H1 (cell line): Measurements from ENCODE around the gene PDCD6IP. TPM values are rescaled to one million over a fixed set of nuclear protein-coding genes. Genes with fewer than 3 reads are reported as not detected.

Source experiments
- CTCF ChIA-PET: fragments of 300-600 bp; sonication (Branson Sonifier 250); formaldehyde crosslinking; loops from one replicate; lab custom pipeline; 2021; ENCODE audit not compliant: partially characterized antibody; lab: Charles Lee
- POLR2A ChIA-PET: fragments of 300-600 bp; sonication (Branson Sonifier 250); formaldehyde crosslinking; loops from one replicate; lab custom pipeline; 2021; ENCODE audit warnings: inconsistent platforms; ENCODE audit not compliant: partially characterized antibody; lab: Charles Lee
- DNase-seq, 2 experiments: peaks; one replicate each; pipeline versions ENCODE4 v3.0.0 to v3.0.0-alpha.2; 2010 to 2022; ENCODE audit warnings: low spot score in 2 of 2, low read depth in 1 of 2, mixed read lengths in 1 of 2
- FAIRE-seq: peaks from 2 replicates; lab custom pipeline; 2011; peaks lifted over from hg19 to GRCh38; lab: Jason Lieb, UNC
- H2AFZ ChIP-seq: 2 replicates; pipeline ENCODE4 v1.8.1; 2012; ENCODE audit warnings: low read length, inconsistent platforms
- H2AK5ac ChIP-seq: 2 replicates; pipeline ENCODE4 v1.6.1; 2013; ENCODE audit warnings: low read depth, low read length
- H2BK120ac ChIP-seq: replicated peaks from 2 replicates; pipeline ENCODE3; 2013; ENCODE audit warnings: low read depth, low read length, inconsistent platforms
- H2BK12ac ChIP-seq: 2 replicates; pipeline ENCODE4 v1.6.1; 2013; ENCODE audit warnings: low read depth, low read length
- H2BK15ac ChIP-seq: 2 replicates; pipeline ENCODE4 v1.6.1; 2013; ENCODE audit warnings: low read length
- H2BK20ac ChIP-seq: 2 replicates; pipeline ENCODE4 v1.6.1; 2013; ENCODE audit warnings: low read length
- H2BK5ac ChIP-seq: 2 replicates; pipeline ENCODE4 v1.6.1; 2013; ENCODE audit warnings: low read depth, low read length
- H3K14ac ChIP-seq: 2 replicates; pipeline ENCODE4 v1.6.1; 2013; ENCODE audit warnings: inconsistent platforms; ENCODE audit not compliant: insufficient read length
- H3K18ac ChIP-seq: 2 replicates; pipeline ENCODE4 v1.6.1; 2013; ENCODE audit warnings: low read length; ENCODE audit errors: extremely low read depth
- H3K23ac ChIP-seq: 2 replicates; pipeline ENCODE4 v1.6.1; 2013; ENCODE audit warnings: inconsistent platforms; ENCODE audit not compliant: insufficient read length
- H3K23me2 ChIP-seq: 2 replicates; pipeline ENCODE4 v1.6.1; 2013; ENCODE audit warnings: low read depth, low read length
- H3K27ac ChIP-seq: 2 replicates; pipeline ENCODE4 v1.6.1; 2011; ENCODE audit warnings: low read depth, low read length, inconsistent platforms
- H3K27me3 ChIP-seq, 4 experiments: replicated peaks in 1 of 4; 1 replicate in 1 of 4; 2 replicates in 3 of 4; pipeline versions ENCODE4 v1.6.1 to v1.8.1; 2011 to 2013; ENCODE audit warnings: low read length in 3 of 4, mild to moderate bottlenecking in 3 of 4, inconsistent platforms in 2 of 4, mixed read lengths in 2 of 4, moderate library complexity in 1 of 4; ENCODE audit not compliant: control insufficient read depth in 3 of 4, insufficient read depth in 3 of 4; ENCODE audit errors: extremely low read depth in 1 of 4
- H3K36me3 ChIP-seq, 4 experiments: 2 replicates each; pipeline versions ENCODE4 v1.6.1 to v1.8.1; 2011 to 2013; ENCODE audit warnings: mild to moderate bottlenecking in 4 of 4, low read length in 3 of 4, moderate library complexity in 2 of 4, control low read depth in 1 of 4, inconsistent platforms in 1 of 4; ENCODE audit not compliant: insufficient read depth in 4 of 4, control insufficient read depth in 2 of 4
- H3K4ac ChIP-seq: replicated peaks from 2 replicates; pipeline ENCODE3; 2013; ENCODE audit warnings: low read length, low read depth, mixed read lengths, inconsistent platforms; ENCODE audit not compliant: insufficient read length
- H3K4me1 ChIP-seq, 4 experiments: replicated peaks in 1 of 4; 1 replicate in 1 of 4; 2 replicates in 3 of 4; pipeline versions ENCODE4 v1.6.1 to v1.8.1; 2011 to 2013; ENCODE audit warnings: low read length in 3 of 4, inconsistent platforms in 2 of 4, mixed read lengths in 1 of 4; ENCODE audit not compliant: insufficient read depth in 4 of 4, control insufficient read depth in 3 of 4
- H3K4me2 ChIP-seq, 2 experiments: 2 replicates each; pipeline versions ENCODE4 v1.6.1 to v1.8.1; 2011 to 2013; ENCODE audit warnings: low read depth in 2 of 2, low read length in 2 of 2, control low read depth in 1 of 2, inconsistent platforms in 1 of 2, mild to moderate bottlenecking in 1 of 2; ENCODE audit not compliant: insufficient read depth in 1 of 2
- H3K4me3 ChIP-seq, 4 experiments: fragments of 200-600, 300-600 bp in 1 of 4; sonication (generic), shearing (Covaris generic), sonication (Bioruptor Twin) in 1 of 4; 2 replicates each; pipeline versions ENCODE4 v1.5.1 to v1.8.1; 2011 to 2016; ENCODE audit warnings: low read length in 4 of 4, low read depth in 3 of 4, control low read depth in 2 of 4, inconsistent platforms in 2 of 4, mild to moderate bottlenecking in 2 of 4, mixed read lengths in 1 of 4, moderate library complexity in 1 of 4; ENCODE audit not compliant: insufficient read depth in 2 of 4; ENCODE audit errors: extremely low read depth in 1 of 4
- H3K56ac ChIP-seq: replicated peaks from 2 replicates; pipeline ENCODE3; 2013; ENCODE audit warnings: low read depth, mild to moderate bottlenecking, mixed read lengths, low read length, inconsistent platforms; ENCODE audit not compliant: insufficient read length
- H3K79me1 ChIP-seq: 2 replicates; pipeline ENCODE4 v1.6.1; 2013; ENCODE audit warnings: low read depth, low read length, control low read depth
- H3K79me2 ChIP-seq, 2 experiments: 2 replicates each; pipeline versions ENCODE4 v1.6.1 to v1.8.1; 2012 to 2013; ENCODE audit warnings: low read length in 2 of 2, mild to moderate bottlenecking in 2 of 2, inconsistent platforms in 1 of 2; ENCODE audit not compliant: insufficient read depth in 2 of 2, control insufficient read depth in 1 of 2
- H3K9ac ChIP-seq, 4 experiments: replicated peaks in 1 of 4; 1 replicate in 1 of 4; 2 replicates in 3 of 4; pipeline versions ENCODE4 v1.6.1 to v1.8.1; 2011 to 2013; ENCODE audit warnings: low read depth in 3 of 4, low read length in 3 of 4, control low read depth in 2 of 4, mild to moderate bottlenecking in 2 of 4, moderate library complexity in 2 of 4, inconsistent platforms in 1 of 4; ENCODE audit errors: extremely low read depth in 1 of 4
- H3K9me3 ChIP-seq, 2 experiments: 2 replicates each; pipeline versions ENCODE4 v1.6.1 to v1.8.1; 2012 to 2013; ENCODE audit warnings: mild to moderate bottlenecking in 2 of 2, moderate library complexity in 2 of 2, control low read depth in 1 of 2, inconsistent platforms in 1 of 2, low read depth in 1 of 2, low read length in 1 of 2, mixed read lengths in 1 of 2; ENCODE audit not compliant: insufficient read depth in 2 of 2
- H4K20me1 ChIP-seq, 2 experiments: replicated peaks in 1 of 2; 2 replicates each; pipeline versions ENCODE3 to v1.8.1; 2011 to 2013; ENCODE audit warnings: inconsistent platforms in 2 of 2, low read length in 2 of 2, mild to moderate bottlenecking in 1 of 2; ENCODE audit not compliant: insufficient read depth in 2 of 2, control insufficient read depth in 1 of 2
- H4K5ac ChIP-seq: 2 replicates; pipeline ENCODE4 v1.6.1; 2013; ENCODE audit warnings: low read length, low read depth, mixed read lengths, inconsistent platforms; ENCODE audit not compliant: insufficient read length
- H4K8ac ChIP-seq: 2 replicates; pipeline ENCODE4 v1.8.0; 2013; ENCODE audit warnings: mild to moderate bottlenecking, moderate library complexity, low read length, inconsistent platforms; ENCODE audit not compliant: insufficient read depth; ENCODE audit errors: extremely low read depth
- H4K91ac ChIP-seq: replicated peaks from 2 replicates; pipeline ENCODE3; 2013; ENCODE audit warnings: low read length, mixed read lengths, inconsistent platforms; ENCODE audit not compliant: insufficient read length
- CHD2 ChIP-seq: IDR thresholded peaks from 2 replicates; pipeline ENCODE4 v1.6.1; 2012; ENCODE audit warnings: low read length, improper control_type of control experiment
- MAX ChIP-seq: IDR thresholded peaks from 2 replicates; pipeline ENCODE4 v1.6.1; 2012; ENCODE audit warnings: inconsistent platforms
- NANOG ChIP-seq: IDR thresholded peaks from 2 replicates; pipeline ENCODE4 v1.6.1; 2011; ENCODE audit warnings: low read length, low read depth, mild to moderate bottlenecking, inconsistent platforms; ENCODE audit not compliant: insufficient read depth, poor library complexity, severe bottlenecking
- RAD21 ChIP-seq, 2 experiments: IDR thresholded peaks in 1 of 2; conservative IDR thresholded peaks in 1 of 2; 2 replicates each; pipeline ENCODE4 v1.6.1; 2011; ENCODE audit warnings: low read depth in 2 of 2, low read length in 2 of 2, improper control_type of control experiment in 1 of 2, inconsistent platforms in 1 of 2, mild to moderate bottlenecking in 1 of 2, moderate library complexity in 1 of 2
- SAP30 ChIP-seq: fragments of 300-600 bp; sonication (generic); IDR thresholded peaks from 2 replicates; pipeline ENCODE4 v1.7.1; 2012; ENCODE audit warnings: low read length, moderate library complexity, mild to moderate bottlenecking, inconsistent platforms; ENCODE audit not compliant: insufficient read depth, insufficient replicate concordance
- WGBS, 2 experiments: shearing (Covaris generic) in 1 of 2; methylation state at CpG; one replicate each; pipeline versions ENCODE4 v1.1.6 to v1.1.7; 2013 to 2015; ENCODE audit warnings: low lambda C conversion rate in 2 of 2, mixed read lengths in 2 of 2, inconsistent platforms in 1 of 2, low coverage in 1 of 2, missing lambda C conversion rate in 1 of 2; ENCODE audit not compliant: insufficient replicate concordance in 2 of 2, insufficient coverage in 1 of 2, insufficient read length in 1 of 2; ENCODE audit errors: extremely low coverage in 1 of 2, missing lambda C conversion rate in 1 of 2; 5-methylcytosine and 5-hydroxymethylcytosine counted together
- polyA plus RNA-seq, 7 experiments: library from polyadenylated mRNA; depleted of rRNA in 3 of 7; stranded (reverse) in 5 of 7; unstranded in 2 of 7; fragments of >200 nt in 5 of 7; fragments of 200-250 nt in 2 of 7; gene quantifications; 1 replicate in 5 of 7; 2 replicates in 1 of 7; 4 replicates in 1 of 7; pipeline versions ENCODE4 v1.2.1 to v1.2.3, GENCODE V29; 2011 to 2013; ENCODE audit warnings: missing spikeins in 2 of 7, mixed read lengths in 2 of 7
- total RNA-seq: library from RNA; stranded (reverse); fragmentation: NEBNext Ultra II Directional; extraction: Animal tissue kit (Norgen Biotek cat#: 25700); gene quantifications from 2 replicates; pipeline ENCODE4 v1.2.1, GENCODE V29; 2021
- TF ChIP-seq, protein P1 (sequence below), 3 experiments: IDR thresholded peaks; 1 replicate in 2 of 3; 2 replicates in 1 of 3; pipeline versions ENCODE4 v1.5.1 to v1.6.1; 2011; ENCODE audit warnings: low read length in 3 of 3, mild to moderate bottlenecking in 3 of 3, inconsistent platforms in 2 of 3, low read depth in 1 of 3, moderate library complexity in 1 of 3; ENCODE audit not compliant: insufficient read depth in 1 of 3; ENCODE audit errors: control extremely low read depth in 1 of 3

The PDCD6IP gene
- total and polyA plus RNA-seq, 2 of the 8 experiments (the other 6 are each of a cell fraction or from before 2014, with no cell fraction given), result 61.7 to 155 TPM

DNA sequence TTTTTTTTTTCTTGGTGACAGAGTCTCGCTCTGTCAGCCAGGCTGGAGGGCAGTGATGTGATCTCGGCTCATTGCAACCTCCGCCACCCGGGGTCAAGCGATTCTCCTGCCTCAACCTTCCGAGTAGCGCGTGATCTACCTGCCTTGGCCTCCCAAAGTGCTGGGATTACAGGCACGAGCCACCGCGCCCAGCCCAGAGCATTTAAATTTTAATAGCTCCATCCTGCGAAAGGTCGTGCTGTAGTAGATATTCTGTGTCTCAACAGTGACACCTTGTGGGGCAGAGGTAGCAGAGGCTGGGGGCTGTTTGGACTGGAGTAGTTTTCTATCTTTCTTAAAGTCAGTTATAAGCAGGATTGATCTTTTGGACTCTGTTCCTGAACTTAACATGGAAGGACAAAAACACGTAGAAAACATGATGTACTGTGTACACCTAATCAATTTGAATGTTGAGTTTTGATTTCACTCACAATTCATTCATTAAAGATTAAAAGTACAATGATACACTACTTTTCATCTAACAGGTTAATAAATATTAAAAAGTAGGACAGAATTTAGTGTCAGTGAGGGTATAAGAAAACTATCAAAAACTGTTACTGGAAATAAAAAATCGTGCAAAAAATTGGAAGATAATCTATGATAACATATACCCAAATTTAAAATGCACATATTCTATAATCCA is 11.0 kb upstream of the PDCD6IP start:
- H3K4ac ChIP-seq, result no peak overlapping the region
- 0 out of 8 replicates have a peak overlapping the region, but pooled peaks of 1 of the 4 experiments have one; percentile 3 for H3K4me3 ChIP-seq
- POLR2A ChIA-PET, result interaction anchor here (1.0 to 2.0 kb wide), 4 partner anchors 8 to 151 kb away, joined by 4 to 6 read pairs (median 5); partner anchors contain the start of gene PDCD6IP
- no peak overlapping the region for H3K9ac ChIP-seq
- H3K4me2 ChIP-seq, result peak overlapping the region; percentile 12 to 19; a peak in 2 of 4 replicates
- no peak overlapping the region for H2BK20ac ChIP-seq
- no peak overlapping the region for H2BK120ac ChIP-seq
- no peaks in the 10 kb centered on the region for H3K27me3 ChIP-seq
- H3K4me1 ChIP-seq, result peaks cover 1 to 12% (median 6%) of the 10 kb centered on the region in 4 experiments; a peak in 6 of 7 replicates
- no peak overlapping the region for H4K5ac ChIP-seq
- H3K9me3 ChIP-seq, result no peaks in the 10 kb centered on the region
- no peak overlapping the region for H3K56ac ChIP-seq
- peak in 1 of 2 experiments; percentile 72 for DNase-seq
- FAIRE-seq, result peak; percentile 71
- H2BK15ac ChIP-seq, result no peak overlapping the region
- no peaks in the 10 kb centered on the region for H3K36me3 ChIP-seq
- no peak overlapping the region for H4K91ac ChIP-seq
- H2AK5ac ChIP-seq, result no peak overlapping the region
- H3K27ac ChIP-seq, result no peak overlapping the region
- H3K14ac ChIP-seq, result no peak overlapping the region
- H3K23me2 ChIP-seq, result no peaks in the 10 kb centered on the region; the same call in 1 of the 2 replicates
- 0 out of 2 replicates have a peak overlapping the region, but pooled peaks have one; percentile 14 for H2BK12ac ChIP-seq
- no peak overlapping the region for H3K23ac ChIP-seq
- H2AFZ ChIP-seq, result peak overlapping the region; percentile 23; the same call in 1 of the 2 replicates
- no peaks in the 10 kb centered on the region for H3K79me1 ChIP-seq
- H2BK5ac ChIP-seq, result no peak overlapping the region
- H4K20me1 ChIP-seq, result no peaks in the 10 kb centered on the region
- CTCF ChIA-PET, result interaction anchor here (0.6 to 4.6 kb wide), 51 partner anchors 11 to 1437 kb away, joined by 3 to 47 read pairs (median 4); partner anchors contain the start of gene PDCD6IP
- 9% methylated on average over 15 of the region's 15 CpGs; no CpG with 5 or more reads in 1 of the 2 experiments for WGBS, 2 experiments
- H3K18ac ChIP-seq, result no peak overlapping the region; the same call in 1 of the 2 replicates
- no peaks in the 10 kb centered on the region for H3K79me2 ChIP-seq
- no peak overlapping the region for H4K8ac ChIP-seq
- peak; percentile 40 for TF ChIP-seq NANOG
- TF ChIP-seq SAP30, result no peak
- TF ChIP-seq CHD2, result peak; percentile 50; the same call in 1 of the 2 replicates
- TF ChIP-seq, protein P1, sequence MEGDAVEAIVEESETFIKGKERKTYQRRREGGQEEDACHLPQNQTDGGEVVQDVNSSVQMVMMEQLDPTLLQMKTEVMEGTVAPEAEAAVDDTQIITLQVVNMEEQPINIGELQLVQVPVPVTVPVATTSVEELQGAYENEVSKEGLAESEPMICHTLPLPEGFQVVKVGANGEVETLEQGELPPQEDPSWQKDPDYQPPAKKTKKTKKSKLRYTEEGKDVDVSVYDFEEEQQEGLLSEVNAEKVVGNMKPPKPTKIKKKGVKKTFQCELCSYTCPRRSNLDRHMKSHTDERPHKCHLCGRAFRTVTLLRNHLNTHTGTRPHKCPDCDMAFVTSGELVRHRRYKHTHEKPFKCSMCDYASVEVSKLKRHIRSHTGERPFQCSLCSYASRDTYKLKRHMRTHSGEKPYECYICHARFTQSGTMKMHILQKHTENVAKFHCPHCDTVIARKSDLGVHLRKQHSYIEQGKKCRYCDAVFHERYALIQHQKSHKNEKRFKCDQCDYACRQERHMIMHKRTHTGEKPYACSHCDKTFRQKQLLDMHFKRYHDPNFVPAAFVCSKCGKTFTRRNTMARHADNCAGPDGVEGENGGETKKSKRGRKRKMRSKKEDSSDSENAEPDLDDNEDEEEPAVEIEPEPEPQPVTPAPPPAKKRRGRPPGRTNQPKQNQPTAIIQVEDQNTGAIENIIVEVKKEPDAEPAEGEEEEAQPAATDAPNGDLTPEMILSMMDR (IDR thresholded peaks at IDR 0.05; ENCODE audit: control extremely low read depth in 1 of 3, insufficient read depth in 1 of 3, low read depth in 1 of 3, low read length in 3 of 3), result peak; percentile 64 to 85 (median 74); a peak in 3 of 4 replicates
- TF ChIP-seq MAX, result peak; percentile 67
- peak; percentile 86 to 88 for TF ChIP-seq RAD21 (IDR thresholded peaks at IDR 0.05 in 1 of 2, conservative IDR thresholded peaks at IDR 0.05 in 1 of 2; ENCODE audit: low read depth in 2 of 2, low read length in 2 of 2)
